PC-3 (cell line): ENCODE data around the gene BMPR1A. TPM values are rescaled to one million over a fixed set of nuclear protein-coding genes. Genes with fewer than 3 reads are reported as not detected.

ENCODE experiments used
- ATAC-seq: fragments of 200-7000 bp; cut with Tn5 transposase; 2 replicates; pipeline ENCODE4 v1.9.1; 2020; ENCODE audit warnings: mild to moderate bottlenecking, moderate library complexity
- BruUV-seq: library from RNA; stranded (reverse); fragments of 400-500 nt; replicated peaks from 2 replicates; lab custom pipeline; 2021; lab: Mats Ljungman, UMichigan
- CTCF ChIA-PET: fragments of 300-600 bp; sonication (Branson Sonifier 250); formaldehyde crosslinking; loops from one replicate; lab custom pipeline; 2022; ENCODE audit warnings: antibody characterized with exemption; lab: Charles Lee
- POLR2A ChIA-PET: fragments of 300-600 bp; sonication (Branson Sonifier 250); formaldehyde crosslinking; loops from one replicate; lab custom pipeline; 2022; ENCODE audit warnings: antibody characterized with exemption; ENCODE audit not compliant: unreplicated experiment; lab: Charles Lee
- DNase-seq: peaks from one replicate; pipeline ENCODE4 v3.0.0-alpha.2; 2015
- H2AFZ ChIP-seq: fragments of 300-600 bp; sonication (generic); 2 replicates; pipeline ENCODE4 v1.6.0; 2016; ENCODE audit warnings: antibody characterized with exemption, low read length
- H3F3A ChIP-seq: fragments of 300-600 bp; sonication (generic); one replicate; pipeline ENCODE4 v1.6.0; 2017; ENCODE audit warnings: antibody characterized with exemption, low read length, control low read depth, mild to moderate bottlenecking; ENCODE audit not compliant: unreplicated experiment
- H3K27ac ChIP-seq: fragments of 300-600 bp; sonication (generic); 2 replicates; pipeline ENCODE4 v1.5.1; 2016; ENCODE audit warnings: mild to moderate bottlenecking, low read length
- H3K27me3 ChIP-seq: fragments of 300-600 bp; sonication (generic); 2 replicates; pipeline ENCODE4 v1.6.1; 2016; ENCODE audit warnings: low read length, mixed read lengths
- H3K36me3 ChIP-seq: fragments of 300-600 bp; sonication (generic); 2 replicates; pipeline ENCODE4 v1.6.1; 2016; ENCODE audit warnings: low read depth, mixed run types, low read length, mixed read lengths
- H3K4me1 ChIP-seq: fragments of 300-600 bp; sonication (generic); 2 replicates; pipeline ENCODE4 v1.5.1; 2016; ENCODE audit warnings: low read length; ENCODE audit not compliant: insufficient read depth
- H3K4me2 ChIP-seq: fragments of 300-600 bp; sonication (generic); 2 replicates; pipeline ENCODE4 v1.6.0; 2016; ENCODE audit warnings: low read length
- H3K4me3 ChIP-seq: fragments of 300-600 bp; sonication (generic); 2 replicates; pipeline ENCODE4 v1.5.1; 2016; ENCODE audit warnings: mild to moderate bottlenecking, low read length, mixed read lengths
- H3K79me2 ChIP-seq: fragments of 300-600 bp; sonication (generic); 2 replicates; pipeline ENCODE4 v1.6.1; 2017; ENCODE audit warnings: low read length, mixed read lengths
- H3K9ac ChIP-seq: fragments of 300-600 bp; sonication (generic); 2 replicates; pipeline ENCODE4 v1.6.0; 2016; ENCODE audit warnings: mild to moderate bottlenecking, low read length
- H3K9me2 ChIP-seq: fragments of 300-600 bp; sonication (generic); replicated peaks from 2 replicates; pipeline ENCODE4 v1.6.1; 2016; ENCODE audit warnings: mixed run types, low read length, mixed read lengths
- H3K9me3 ChIP-seq: fragments of 300-600 bp; sonication (generic); 2 replicates; pipeline ENCODE4 v1.6.1; 2016; ENCODE audit warnings: low read length, mixed read lengths
- H4K20me1 ChIP-seq: fragments of 300-600 bp; sonication (generic); 2 replicates; pipeline ENCODE4 v1.6.1; 2016; ENCODE audit warnings: low read length, mixed read lengths
- CTCF ChIP-seq: fragments of 300-600 bp; sonication (generic); conservative IDR thresholded peaks from 2 replicates; pipeline ENCODE4 v1.5.1; 2017; ENCODE audit warnings: antibody characterized with exemption, low read depth, mild to moderate bottlenecking, low read length
- EZH2 ChIP-seq: fragments of 300-600 bp; sonication (generic); IDR thresholded peaks from one replicate; pipeline ENCODE4 v1.6.1; 2017; ENCODE audit warnings: antibody characterized with exemption, mild to moderate bottlenecking, low read length; ENCODE audit not compliant: unreplicated experiment
- EZH2phosphoT487 ChIP-seq: fragments of 300-600 bp; sonication (generic); IDR thresholded peaks from 2 replicates; pipeline ENCODE4 v1.6.1; 2018; ENCODE audit warnings: mild to moderate bottlenecking, antibody characterized with exemption, low read length, borderline replicate concordance
- intact Hi-C: fragments of 100-400 bp; cut with micrococcal nuclease; formaldehyde crosslinking; loops from 2 replicates; pipeline ENCODE4 v1.9.0; 2023
- total RNA-seq: library from RNA; depleted of rRNA; stranded (reverse); fragments of >200 nt; gene quantifications from 2 replicates; pipeline ENCODE4 v1.2.3, GENCODE V29; 2014

BMPR1A gene
- total RNA-seq, 1 experiment from 2014 or later: 14.5 TPM

DNA sequence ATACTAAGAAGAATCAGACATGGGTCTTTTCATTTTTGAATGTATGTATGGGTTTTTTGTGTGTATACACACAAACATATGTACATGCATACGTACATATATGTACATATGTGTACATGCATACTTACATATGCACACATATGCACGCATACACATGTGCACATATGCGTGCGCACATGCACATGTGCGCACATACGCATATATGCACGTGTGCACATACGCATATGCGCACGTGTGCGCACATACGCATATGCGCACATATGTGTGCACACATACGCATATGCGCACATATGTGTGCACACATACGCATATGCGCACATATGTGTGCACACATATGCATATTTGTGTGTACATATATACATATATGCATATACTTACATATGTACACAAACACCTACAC is 4.9 kb upstream of the BMPR1A start:
- TF ChIP-seq CTCF (no peak), EZH2phosphoT487 (no peak), EZH2 (no peak)
- Histone ChIP-seq H2AFZ (no peak overlapping the region), H3K9ac (no peak overlapping the region), H3K4me3 (no peak overlapping the region), H3K27me3 (no peaks in the 10 kb centered on the region), H3K79me2 (peaks cover 17% of the 10 kb centered on the region), H4K20me1 (no peaks in the 10 kb centered on the region), H3K36me3 (no peaks in the 10 kb centered on the region), H3K27ac (no peak overlapping the region), H3K9me2 (no peaks in the 10 kb centered on the region), H3K4me1 (peaks cover 3% of the 10 kb centered on the region; the same call in 1 of the 2 replicates), H3K9me3 (no peaks in the 10 kb centered on the region), H3K4me2 (no peak overlapping the region), H3F3A (no peaks in the 10 kb centered on the region)
- ATAC-seq (no peak), DNase-seq (no peak)
- ChIA-PET POLR2A (no interaction called here), CTCF (no interaction called here)
- intact Hi-C loops: no loop called here
- BruUV-seq: no TSS peak

DNA sequence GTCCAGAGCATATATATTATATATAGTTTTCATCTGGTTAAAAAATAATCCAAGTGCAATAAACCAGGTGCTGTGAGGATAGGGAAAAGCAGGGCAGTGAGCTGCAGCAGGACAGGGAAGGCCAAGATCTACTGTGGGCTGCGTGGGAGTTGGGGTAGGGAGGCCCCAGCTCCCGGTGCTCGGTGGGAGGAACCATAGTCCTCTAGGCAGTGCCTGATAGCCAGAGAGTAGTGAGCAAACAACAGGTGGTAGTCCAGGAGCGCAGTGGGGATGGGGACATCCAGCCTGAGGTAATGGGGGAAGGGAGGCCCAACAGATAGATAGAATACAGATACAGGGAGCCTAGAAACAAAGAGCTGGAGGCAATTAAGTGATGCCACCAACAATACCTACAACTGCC is 4.1 kb upstream of the BMPR1A start:
- H3K9me3 ChIP-seq: no peaks in the 10 kb centered on the region
- H4K20me1 ChIP-seq: no peaks in the 10 kb centered on the region
- BruUV-seq: no TSS peak
- H3K79me2 ChIP-seq: peaks cover 22% of the 10 kb centered on the region
- H3K9ac ChIP-seq: no peak overlapping the region
- H3K4me1 ChIP-seq: peaks cover 3% of the 10 kb centered on the region; the same call in 1 of the 2 replicates
- POLR2A ChIA-PET: no interaction called here
- no peak overlapping the region for H3K4me2 ChIP-seq
- no peak overlapping the region for H3K27ac ChIP-seq
- intact Hi-C loops: no loop called here
- H2AFZ ChIP-seq: no peak overlapping the region
- H3K9me2 ChIP-seq: no peaks in the 10 kb centered on the region
- H3K4me3 ChIP-seq: no peak overlapping the region
- no peaks in the 10 kb centered on the region for H3K27me3 ChIP-seq
- no peak for DNase-seq
- H3F3A ChIP-seq: no peaks in the 10 kb centered on the region
- H3K36me3 ChIP-seq: no peaks in the 10 kb centered on the region
- TF ChIP-seq CTCF: no peak
- TF ChIP-seq EZH2phosphoT487: no peak
- TF ChIP-seq EZH2: no peak
- ATAC-seq: no peak
- CTCF ChIA-PET: no interaction called here

DNA sequence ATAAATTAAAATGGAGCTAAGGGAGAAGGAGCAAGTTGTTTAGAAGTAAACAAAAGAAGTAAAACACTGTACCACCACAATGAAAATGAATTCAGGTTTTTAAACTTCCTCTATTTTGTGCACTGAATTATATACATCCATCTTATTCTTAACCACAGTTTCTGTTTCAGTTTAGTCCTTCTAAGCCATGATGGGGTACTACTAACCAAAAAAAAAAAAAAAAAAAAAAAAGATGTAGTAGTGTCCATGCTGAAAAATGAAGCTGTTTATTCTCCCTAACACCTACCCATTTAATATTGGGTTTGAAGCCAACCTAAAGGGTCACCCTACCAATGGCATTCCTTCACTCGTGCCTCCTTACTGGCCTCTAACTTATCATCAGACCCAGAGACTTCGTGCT is 3.4 kb upstream of the BMPR1A start:
- DNase-seq (no peak), ATAC-seq (no peak)
- intact Hi-C loops: no loop called here
- Histone ChIP-seq H3K27ac (no peak overlapping the region), H2AFZ (no peak overlapping the region), H3K4me1 (peaks cover 3% of the 10 kb centered on the region; the same call in 1 of the 2 replicates), H3K9ac (no peak overlapping the region), H3F3A (no peaks in the 10 kb centered on the region), H3K79me2 (peaks cover 29% of the 10 kb centered on the region), H3K9me2 (no peaks in the 10 kb centered on the region), H3K36me3 (no peaks in the 10 kb centered on the region), H3K9me3 (no peaks in the 10 kb centered on the region), H3K4me3 (no peak overlapping the region), H3K27me3 (no peaks in the 10 kb centered on the region), H4K20me1 (no peaks in the 10 kb centered on the region; the same call in 1 of the 2 replicates), H3K4me2 (no peak overlapping the region)
- ChIA-PET POLR2A (no interaction called here), CTCF (interaction anchor here (0.6 kb wide), 1 partner anchor 208 kb away, joined by 12 read pairs; no protein-coding TSS in a partner anchor)
- TF ChIP-seq EZH2phosphoT487 (no peak), EZH2 (no peak), CTCF (no peak)
- BruUV-seq: no TSS peak
